HEK293 (cell line): ENCODE measurements around the gene SHCBP1L.

Experiments
- CTCF ChIP-seq: fragments of 450-650 bp; formaldehyde crosslinking; IDR thresholded peaks from 2 replicates; pipeline ENCODE4 v1.5.1; 2016; ENCODE audit warnings: missing biosample characterization, missing genetic modification characterization
- GLI2 ChIP-seq: fragments of 450-650 bp; formaldehyde crosslinking; IDR thresholded peaks from 2 replicates; pipeline ENCODE4; 2017; ENCODE audit warnings: missing biosample characterization, missing genetic modification characterization, low read depth, borderline replicate concordance
- KLF7 ChIP-seq: fragments of 450-650 bp; formaldehyde crosslinking; IDR thresholded peaks from 2 replicates; pipeline ENCODE4 v1.5.1; 2016; ENCODE audit warnings: missing biosample characterization, missing genetic modification characterization, borderline replicate concordance
- KLF8 ChIP-seq: fragments of 450-650 bp; formaldehyde crosslinking; IDR thresholded peaks from 2 replicates; pipeline ENCODE4 v1.5.1; 2016; ENCODE audit warnings: missing biosample characterization, missing genetic modification characterization
- ZNF10 ChIP-seq: fragments of 450-650 bp; formaldehyde crosslinking; IDR thresholded peaks from 2 replicates; pipeline ENCODE4 v1.5.1; 2017; ENCODE audit warnings: missing biosample characterization, missing genetic modification characterization
- ZNF121 ChIP-seq: fragments of 450-650 bp; formaldehyde crosslinking; IDR thresholded peaks from 2 replicates; pipeline ENCODE4 v1.5.1; 2016; ENCODE audit warnings: missing biosample characterization, missing genetic modification characterization
- ZNF2 ChIP-seq: fragments of 450-650 bp; formaldehyde crosslinking; IDR thresholded peaks from 2 replicates; pipeline ENCODE4 v1.5.1; 2016; ENCODE audit warnings: missing biosample characterization, missing genetic modification characterization
- ZNF202 ChIP-seq: fragments of 450-650 bp; formaldehyde crosslinking; IDR thresholded peaks from 2 replicates; pipeline ENCODE4 v1.5.1; 2016; ENCODE audit warnings: missing biosample characterization, missing genetic modification characterization, borderline replicate concordance
- ZNF24 ChIP-seq: fragments of 450-650 bp; formaldehyde crosslinking; IDR thresholded peaks from 2 replicates; pipeline ENCODE4 v1.5.1; 2016; ENCODE audit warnings: missing biosample characterization, missing genetic modification characterization
- ZNF350 ChIP-seq: fragments of 450-650 bp; formaldehyde crosslinking; IDR thresholded peaks from 2 replicates; pipeline ENCODE4 v1.5.0; 2017; ENCODE audit warnings: missing biosample characterization, mild to moderate bottlenecking, missing genetic modification characterization
- ZNF366 ChIP-seq: fragments of 450-650 bp; formaldehyde crosslinking; conservative IDR thresholded peaks from 2 replicates; pipeline ENCODE4 v1.5.1; 2016; ENCODE audit warnings: missing biosample characterization, missing genetic modification characterization
- ZNF561 ChIP-seq: fragments of 450-650 bp; IDR thresholded peaks from 2 replicates; pipeline ENCODE4 v1.5.1; 2018; ENCODE audit warnings: missing biosample characterization, missing genetic modification characterization, borderline replicate concordance
- ZNF747 ChIP-seq: fragments of 450-650 bp; formaldehyde crosslinking; IDR thresholded peaks from 2 replicates; pipeline ENCODE4 v1.5.1; 2016; ENCODE audit warnings: missing biosample characterization, missing genetic modification characterization
- TF ChIP-seq, protein P1 (sequence below): fragments of 450-650 bp; formaldehyde crosslinking; IDR thresholded peaks from 2 replicates; pipeline ENCODE4 v1.5.1; 2016; ENCODE audit warnings: missing biosample characterization, missing genetic modification characterization

- TF ChIP-seq CTCF (no peak), ZNF10 (tag by site-specific recombination) (no peak), ZNF561 (no peak), KLF8 (tag by site-specific recombination) (no peak), ZNF350 (tag by site-specific recombination) (no peak), GLI2 (tag by site-specific recombination) (no peak), ZNF366 (tag by site-specific recombination) (no peak), KLF7 (tag by site-specific recombination) (no peak), ZNF747 (tag by site-specific recombination) (no peak), ZNF24 (tag by site-specific recombination) (no peak), ZNF2 (tag by site-specific recombination) (no peak), ZNF202 (no peak), ZNF121 (tag by site-specific recombination) (no peak)
- TF ChIP-seq, protein P1, sequence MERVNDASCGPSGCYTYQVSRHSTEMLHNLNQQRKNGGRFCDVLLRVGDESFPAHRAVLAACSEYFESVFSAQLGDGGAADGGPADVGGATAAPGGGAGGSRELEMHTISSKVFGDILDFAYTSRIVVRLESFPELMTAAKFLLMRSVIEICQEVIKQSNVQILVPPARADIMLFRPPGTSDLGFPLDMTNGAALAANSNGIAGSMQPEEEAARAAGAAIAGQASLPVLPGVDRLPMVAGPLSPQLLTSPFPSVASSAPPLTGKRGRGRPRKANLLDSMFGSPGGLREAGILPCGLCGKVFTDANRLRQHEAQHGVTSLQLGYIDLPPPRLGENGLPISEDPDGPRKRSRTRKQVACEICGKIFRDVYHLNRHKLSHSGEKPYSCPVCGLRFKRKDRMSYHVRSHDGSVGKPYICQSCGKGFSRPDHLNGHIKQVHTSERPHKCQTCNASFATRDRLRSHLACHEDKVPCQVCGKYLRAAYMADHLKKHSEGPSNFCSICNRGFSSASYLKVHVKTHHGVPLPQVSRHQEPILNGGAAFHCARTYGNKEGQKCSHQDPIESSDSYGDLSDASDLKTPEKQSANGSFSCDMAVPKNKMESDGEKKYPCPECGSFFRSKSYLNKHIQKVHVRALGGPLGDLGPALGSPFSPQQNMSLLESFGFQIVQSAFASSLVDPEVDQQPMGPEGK (tag by site-specific recombination) = no peak
These were observed 43.9 kb upstream of the SHCBP1L start for GRCh38 chr1:182996816-182997215.
